SK-N-SH treated with all-trans-retinoic acid at 6 μM for 48 hours (cell line): Measurements from ENCODE around the gene SCN1B.

ENCODE experiments used
- ATAC-seq: fragments of 200-7000 bp; cut with Tn5 transposase; 3 replicates; pipeline ENCODE4 v1.9.1; 2020; ENCODE audit warnings: mild to moderate bottlenecking, moderate library complexity
- ARNTL ChIP-seq: fragments of 450-650 bp; formaldehyde crosslinking; IDR thresholded peaks from 2 replicates; pipeline ENCODE4 v1.5.0; 2020; ENCODE audit warnings: low read depth, mild to moderate bottlenecking, moderate library complexity, borderline replicate concordance
- BACH2 ChIP-seq: fragments of 250-450 bp; sonication (Bioruptor Pico); IDR thresholded peaks from 2 replicates; pipeline ENCODE4 v1.9.0; 2021; ENCODE audit warnings: mild to moderate bottlenecking, borderline replicate concordance
- CREB5 ChIP-seq: fragments of 250-450 bp; sonication (Bioruptor Pico); IDR thresholded peaks from 2 replicates; pipeline ENCODE4 v1.5.1; 2020; ENCODE audit warnings: low read depth, mild to moderate bottlenecking, moderate library complexity
- CSDC2 ChIP-seq: fragments of 250-450 bp; sonication (Bioruptor Pico); IDR thresholded peaks from 2 replicates; pipeline ENCODE4 v1.5.0; 2020; ENCODE audit warnings: mild to moderate bottlenecking, moderate library complexity
- CSRNP3 ChIP-seq: fragments of 250-450 bp; sonication (Bioruptor Pico); IDR thresholded peaks from 2 replicates; pipeline ENCODE4 v1.5.1; 2021; ENCODE audit warnings: mild to moderate bottlenecking, moderate library complexity
- ESRRG ChIP-seq: fragments of 250-450 bp; sonication (Bioruptor Pico); IDR thresholded peaks from 2 replicates; pipeline ENCODE4 v1.6.1; 2021; ENCODE audit warnings: mild to moderate bottlenecking
- GLIS3 ChIP-seq: fragments of 250-450 bp; sonication (Bioruptor Pico); IDR thresholded peaks from 2 replicates; pipeline ENCODE4 v1.5.0; 2020; ENCODE audit warnings: mild to moderate bottlenecking, moderate library complexity
- ISL1 ChIP-seq: fragments of 250-450 bp; sonication (Bioruptor Pico); IDR thresholded peaks from 2 replicates; pipeline ENCODE4 v2.1.2; 2022; ENCODE audit warnings: mild to moderate bottlenecking, moderate library complexity
- OSR1 ChIP-seq: fragments of 250-450 bp; sonication (Bioruptor Pico); IDR thresholded peaks from 2 replicates; pipeline ENCODE4 v1.8.0; 2022; ENCODE audit warnings: moderate library complexity, mild to moderate bottlenecking, inconsistent platforms
- PATZ1 ChIP-seq: fragments of 250-450 bp; sonication (Bioruptor Pico); IDR thresholded peaks from 2 replicates; pipeline ENCODE4 v1.8.0; 2020; ENCODE audit warnings: mild to moderate bottlenecking, moderate library complexity, borderline replicate concordance
- POU6F1 ChIP-seq: fragments of 250-450 bp; sonication (Bioruptor Pico); IDR thresholded peaks from 2 replicates; pipeline ENCODE4 v1.8.0; 2021; ENCODE audit warnings: low read depth, mild to moderate bottlenecking, moderate library complexity, borderline replicate concordance
- PPARA ChIP-seq: fragments of 250-450 bp; sonication (Bioruptor Pico); IDR thresholded peaks from 2 replicates; pipeline ENCODE4 v1.5.0; 2020; ENCODE audit warnings: mild to moderate bottlenecking, borderline replicate concordance
- RARB ChIP-seq: fragments of 250-450 bp; sonication (Bioruptor Pico); IDR thresholded peaks from 2 replicates; pipeline ENCODE4 v1.8.0; 2021; ENCODE audit warnings: mild to moderate bottlenecking, moderate library complexity
- TCF4 ChIP-seq: fragments of 250-450 bp; sonication (Bioruptor Pico); IDR thresholded peaks from 2 replicates; pipeline ENCODE4 v1.8.0; 2021; ENCODE audit warnings: mild to moderate bottlenecking, moderate library complexity, borderline replicate concordance
- TOX ChIP-seq: fragments of 250-450 bp; sonication (Bioruptor Pico); IDR thresholded peaks from 2 replicates; pipeline ENCODE4 v1.8.0; 2021; ENCODE audit warnings: mild to moderate bottlenecking, moderate library complexity, borderline replicate concordance
- TSHZ2 ChIP-seq: fragments of 250-450 bp; sonication (Bioruptor Pico); IDR thresholded peaks from 2 replicates; pipeline ENCODE4 v1.5.0; 2020; ENCODE audit warnings: mild to moderate bottlenecking, moderate library complexity
- ZC3H10 ChIP-seq: fragments of 250-450 bp; sonication (Bioruptor Pico); IDR thresholded peaks from 2 replicates; pipeline ENCODE4 v1.5.1; 2021; ENCODE audit warnings: mild to moderate bottlenecking, moderate library complexity
- ZFP3 ChIP-seq: fragments of 250-450 bp; sonication (Bioruptor Pico); IDR thresholded peaks from 2 replicates; pipeline ENCODE4 v1.5.0; 2020; ENCODE audit warnings: mild to moderate bottlenecking, moderate library complexity
- ZFP30 ChIP-seq: fragments of 450-650 bp; formaldehyde crosslinking; IDR thresholded peaks from 2 replicates; pipeline ENCODE4 v1.5.0; 2022; ENCODE audit warnings: mild to moderate bottlenecking, moderate library complexity
- ZNF565 ChIP-seq: fragments of 450-650 bp; formaldehyde crosslinking; conservative IDR thresholded peaks from 2 replicates; pipeline ENCODE4 v1.5.0; 2020; ENCODE audit warnings: low read depth, mild to moderate bottlenecking, moderate library complexity
- ZNF70 ChIP-seq: fragments of 450-650 bp; formaldehyde crosslinking; IDR thresholded peaks from 2 replicates; pipeline ENCODE4 v1.5.0; 2020; ENCODE audit warnings: mild to moderate bottlenecking, moderate library complexity
- ZNF8 ChIP-seq: fragments of 450-650 bp; formaldehyde crosslinking; IDR thresholded peaks from 2 replicates; pipeline ENCODE4 v1.5.0; 2020; ENCODE audit warnings: mild to moderate bottlenecking, moderate library complexity

The SCN1B gene

GRCh38 chr19:35084509-35084762 lies 54.2 kb downstream of the SCN1B start:
- no peak for TF ChIP-seq OSR1
- TF ChIP-seq, all 23 proteins: peak for 0

GRCh38 chr19:35085947-35086346 lies 55.7 kb downstream of the SCN1B start:
- ATAC-seq = no peak
- TF ChIP-seq ZNF8 (no peak), CSRNP3 (CRISPR knock-in tag) (no peak), ZNF565 (CRISPR knock-in tag) (no peak), RARB (CRISPR knock-in tag) (no peak), ARNTL (CRISPR knock-in tag) (no peak)

More at GRCh38 chr19:35084509-35084762, 54.2 kb downstream of the SCN1B start:
- no peak for ATAC-seq

GRCh38 chr19:35086455-35086854 lies 56.2 kb downstream of the SCN1B start:
- TF ChIP-seq BACH2 (CRISPR knock-in tag) (no peak), ZNF565 (CRISPR knock-in tag) (no peak), ZFP3 (CRISPR knock-in tag) (no peak), POU6F1 (no peak), ESRRG (CRISPR knock-in tag) (no peak)
- no peak for ATAC-seq

- ATAC-seq = no peak
- TF ChIP-seq ZC3H10 (CRISPR knock-in tag) = no peak
- no peak for TF ChIP-seq ZNF70
- TF ChIP-seq TOX = no peak
- no peak for TF ChIP-seq ZFP30
- no peak for TF ChIP-seq PATZ1
- TF ChIP-seq GLIS3 = no peak
- TF ChIP-seq TSHZ2 (CRISPR knock-in tag) = no peak
- TF ChIP-seq ZNF8 = no peak
- TF ChIP-seq TCF4 (CRISPR knock-in tag) = no peak
- TF ChIP-seq RARB (CRISPR knock-in tag) = no peak
- no peak for TF ChIP-seq BACH2 (CRISPR knock-in tag)
- TF ChIP-seq OSR1 = no peak
- no peak for TF ChIP-seq CREB5
- TF ChIP-seq ZNF565 (CRISPR knock-in tag) = no peak
- TF ChIP-seq ZFP3 (CRISPR knock-in tag) = no peak
- TF ChIP-seq ESRRG (CRISPR knock-in tag) = no peak
- no peak for TF ChIP-seq ARNTL (CRISPR knock-in tag)
- TF ChIP-seq CSDC2 = no peak
- no peak for TF ChIP-seq PPARA (CRISPR knock-in tag)
- TF ChIP-seq ISL1 (CRISPR knock-in tag) = no peak
- TF ChIP-seq, all 23 proteins: peak for 0
Observed at GRCh38 chr19:35087393-35087792, 57.1 kb downstream of the SCN1B start.
